H1 (cell line): Measurements from ENCODE around the gene CHRNG. TPM values are rescaled to one million over a fixed set of nuclear protein-coding genes. Genes with fewer than 3 reads are reported as not detected.

Experiments
- CTCF ChIA-PET: fragments of 300-600 bp; sonication (Branson Sonifier 250); formaldehyde crosslinking; loops from one replicate; lab custom pipeline; 2021; ENCODE audit not compliant: partially characterized antibody; lab: Charles Lee
- POLR2A ChIA-PET: fragments of 300-600 bp; sonication (Branson Sonifier 250); formaldehyde crosslinking; loops from one replicate; lab custom pipeline; 2021; ENCODE audit warnings: inconsistent platforms; ENCODE audit not compliant: partially characterized antibody; lab: Charles Lee
- DNase-seq, 2 experiments: peaks; one replicate each; pipeline versions ENCODE4 v3.0.0 to v3.0.0-alpha.2; 2010 to 2022; ENCODE audit warnings: low spot score in 2 of 2, low read depth in 1 of 2, mixed read lengths in 1 of 2
- FAIRE-seq: peaks from 2 replicates; lab custom pipeline; 2011; peaks lifted over from hg19 to GRCh38; lab: Jason Lieb, UNC
- H2AFZ ChIP-seq: 2 replicates; pipeline ENCODE4 v1.8.1; 2012; ENCODE audit warnings: low read length, inconsistent platforms
- H2AK5ac ChIP-seq: 2 replicates; pipeline ENCODE4 v1.6.1; 2013; ENCODE audit warnings: low read depth, low read length
- H2BK120ac ChIP-seq: replicated peaks from 2 replicates; pipeline ENCODE3; 2013; ENCODE audit warnings: low read depth, low read length, inconsistent platforms
- H2BK12ac ChIP-seq: 2 replicates; pipeline ENCODE4 v1.6.1; 2013; ENCODE audit warnings: low read depth, low read length
- H2BK15ac ChIP-seq: 2 replicates; pipeline ENCODE4 v1.6.1; 2013; ENCODE audit warnings: low read length
- H2BK20ac ChIP-seq: 2 replicates; pipeline ENCODE4 v1.6.1; 2013; ENCODE audit warnings: low read length
- H2BK5ac ChIP-seq: 2 replicates; pipeline ENCODE4 v1.6.1; 2013; ENCODE audit warnings: low read depth, low read length
- H3K14ac ChIP-seq: 2 replicates; pipeline ENCODE4 v1.6.1; 2013; ENCODE audit warnings: inconsistent platforms; ENCODE audit not compliant: insufficient read length
- H3K18ac ChIP-seq: 2 replicates; pipeline ENCODE4 v1.6.1; 2013; ENCODE audit warnings: low read length; ENCODE audit errors: extremely low read depth
- H3K23ac ChIP-seq: 2 replicates; pipeline ENCODE4 v1.6.1; 2013; ENCODE audit warnings: inconsistent platforms; ENCODE audit not compliant: insufficient read length
- H3K23me2 ChIP-seq: 2 replicates; pipeline ENCODE4 v1.6.1; 2013; ENCODE audit warnings: low read depth, low read length
- H3K27ac ChIP-seq: 2 replicates; pipeline ENCODE4 v1.6.1; 2011; ENCODE audit warnings: low read depth, low read length, inconsistent platforms
- H3K27me3 ChIP-seq, 4 experiments: replicated peaks in 1 of 4; 1 replicate in 1 of 4; 2 replicates in 3 of 4; pipeline versions ENCODE4 v1.6.1 to v1.8.1; 2011 to 2013; ENCODE audit warnings: low read length in 3 of 4, mild to moderate bottlenecking in 3 of 4, inconsistent platforms in 2 of 4, mixed read lengths in 2 of 4, moderate library complexity in 1 of 4; ENCODE audit not compliant: control insufficient read depth in 3 of 4, insufficient read depth in 3 of 4; ENCODE audit errors: extremely low read depth in 1 of 4
- H3K36me3 ChIP-seq, 4 experiments: 2 replicates each; pipeline versions ENCODE4 v1.6.1 to v1.8.1; 2011 to 2013; ENCODE audit warnings: mild to moderate bottlenecking in 4 of 4, low read length in 3 of 4, moderate library complexity in 2 of 4, control low read depth in 1 of 4, inconsistent platforms in 1 of 4; ENCODE audit not compliant: insufficient read depth in 4 of 4, control insufficient read depth in 2 of 4
- H3K4ac ChIP-seq: replicated peaks from 2 replicates; pipeline ENCODE3; 2013; ENCODE audit warnings: low read length, low read depth, mixed read lengths, inconsistent platforms; ENCODE audit not compliant: insufficient read length
- H3K4me1 ChIP-seq, 4 experiments: replicated peaks in 1 of 4; 1 replicate in 1 of 4; 2 replicates in 3 of 4; pipeline versions ENCODE4 v1.6.1 to v1.8.1; 2011 to 2013; ENCODE audit warnings: low read length in 3 of 4, inconsistent platforms in 2 of 4, mixed read lengths in 1 of 4; ENCODE audit not compliant: insufficient read depth in 4 of 4, control insufficient read depth in 3 of 4
- H3K4me2 ChIP-seq, 2 experiments: 2 replicates each; pipeline versions ENCODE4 v1.6.1 to v1.8.1; 2011 to 2013; ENCODE audit warnings: low read depth in 2 of 2, low read length in 2 of 2, control low read depth in 1 of 2, inconsistent platforms in 1 of 2, mild to moderate bottlenecking in 1 of 2; ENCODE audit not compliant: insufficient read depth in 1 of 2
- H3K4me3 ChIP-seq, 4 experiments: fragments of 200-600, 300-600 bp in 1 of 4; sonication (generic), shearing (Covaris generic), sonication (Bioruptor Twin) in 1 of 4; 2 replicates each; pipeline versions ENCODE4 v1.5.1 to v1.8.1; 2011 to 2016; ENCODE audit warnings: low read length in 4 of 4, low read depth in 3 of 4, control low read depth in 2 of 4, inconsistent platforms in 2 of 4, mild to moderate bottlenecking in 2 of 4, mixed read lengths in 1 of 4, moderate library complexity in 1 of 4; ENCODE audit not compliant: insufficient read depth in 2 of 4; ENCODE audit errors: extremely low read depth in 1 of 4
- H3K56ac ChIP-seq: replicated peaks from 2 replicates; pipeline ENCODE3; 2013; ENCODE audit warnings: low read depth, mild to moderate bottlenecking, mixed read lengths, low read length, inconsistent platforms; ENCODE audit not compliant: insufficient read length
- H3K79me1 ChIP-seq: 2 replicates; pipeline ENCODE4 v1.6.1; 2013; ENCODE audit warnings: low read depth, low read length, control low read depth
- H3K79me2 ChIP-seq, 2 experiments: 2 replicates each; pipeline versions ENCODE4 v1.6.1 to v1.8.1; 2012 to 2013; ENCODE audit warnings: low read length in 2 of 2, mild to moderate bottlenecking in 2 of 2, inconsistent platforms in 1 of 2; ENCODE audit not compliant: insufficient read depth in 2 of 2, control insufficient read depth in 1 of 2
- H3K9ac ChIP-seq, 4 experiments: replicated peaks in 1 of 4; 1 replicate in 1 of 4; 2 replicates in 3 of 4; pipeline versions ENCODE4 v1.6.1 to v1.8.1; 2011 to 2013; ENCODE audit warnings: low read depth in 3 of 4, low read length in 3 of 4, control low read depth in 2 of 4, mild to moderate bottlenecking in 2 of 4, moderate library complexity in 2 of 4, inconsistent platforms in 1 of 4; ENCODE audit errors: extremely low read depth in 1 of 4
- H3K9me3 ChIP-seq, 2 experiments: 2 replicates each; pipeline versions ENCODE4 v1.6.1 to v1.8.1; 2012 to 2013; ENCODE audit warnings: mild to moderate bottlenecking in 2 of 2, moderate library complexity in 2 of 2, control low read depth in 1 of 2, inconsistent platforms in 1 of 2, low read depth in 1 of 2, low read length in 1 of 2, mixed read lengths in 1 of 2; ENCODE audit not compliant: insufficient read depth in 2 of 2
- H4K20me1 ChIP-seq, 2 experiments: replicated peaks in 1 of 2; 2 replicates each; pipeline versions ENCODE3 to v1.8.1; 2011 to 2013; ENCODE audit warnings: inconsistent platforms in 2 of 2, low read length in 2 of 2, mild to moderate bottlenecking in 1 of 2; ENCODE audit not compliant: insufficient read depth in 2 of 2, control insufficient read depth in 1 of 2
- H4K5ac ChIP-seq: 2 replicates; pipeline ENCODE4 v1.6.1; 2013; ENCODE audit warnings: low read length, low read depth, mixed read lengths, inconsistent platforms; ENCODE audit not compliant: insufficient read length
- H4K8ac ChIP-seq: 2 replicates; pipeline ENCODE4 v1.8.0; 2013; ENCODE audit warnings: mild to moderate bottlenecking, moderate library complexity, low read length, inconsistent platforms; ENCODE audit not compliant: insufficient read depth; ENCODE audit errors: extremely low read depth
- H4K91ac ChIP-seq: replicated peaks from 2 replicates; pipeline ENCODE3; 2013; ENCODE audit warnings: low read length, mixed read lengths, inconsistent platforms; ENCODE audit not compliant: insufficient read length
- RFX5 ChIP-seq: IDR thresholded peaks from 2 replicates; pipeline ENCODE4 v1.6.1; 2011; ENCODE audit warnings: low read depth, low read length, improper control_type of control experiment, borderline replicate concordance
- WGBS, 2 experiments: shearing (Covaris generic) in 1 of 2; methylation state at CpG; one replicate each; pipeline versions ENCODE4 v1.1.6 to v1.1.7; 2013 to 2015; ENCODE audit warnings: low lambda C conversion rate in 2 of 2, mixed read lengths in 2 of 2, inconsistent platforms in 1 of 2, low coverage in 1 of 2, missing lambda C conversion rate in 1 of 2; ENCODE audit not compliant: insufficient replicate concordance in 2 of 2, insufficient coverage in 1 of 2, insufficient read length in 1 of 2; ENCODE audit errors: extremely low coverage in 1 of 2, missing lambda C conversion rate in 1 of 2; 5-methylcytosine and 5-hydroxymethylcytosine counted together
- polyA plus RNA-seq, 7 experiments: library from polyadenylated mRNA; depleted of rRNA in 3 of 7; stranded (reverse) in 5 of 7; unstranded in 2 of 7; fragments of >200 nt in 5 of 7; fragments of 200-250 nt in 2 of 7; gene quantifications; 1 replicate in 5 of 7; 2 replicates in 1 of 7; 4 replicates in 1 of 7; pipeline versions ENCODE4 v1.2.1 to v1.2.3, GENCODE V29; 2011 to 2013; ENCODE audit warnings: missing spikeins in 2 of 7, mixed read lengths in 2 of 7
- total RNA-seq: library from RNA; stranded (reverse); fragmentation: NEBNext Ultra II Directional; extraction: Animal tissue kit (Norgen Biotek cat#: 25700); gene quantifications from 2 replicates; pipeline ENCODE4 v1.2.1, GENCODE V29; 2021

The CHRNG gene
- total and polyA plus RNA-seq, 2 of the 8 experiments (the other 6 are each of a cell fraction or from before 2014, with no cell fraction given), result 0.05 TPM; not detected in 1

- H2AK5ac ChIP-seq, result no peak overlapping the region
- H3K4me1 ChIP-seq, result peaks cover 0 to 7% (median 2%) of the 10 kb centered on the region in 4 experiments; a peak in 4 of 7 replicates
- DNase-seq, result no peak
- CTCF ChIA-PET, result interaction anchor here (0.6 to 2.1 kb wide), 4 partner anchors 9 to 196 kb away, joined by 3 to 12 read pairs (median 6); no protein-coding TSS in a partner anchor
- 90% methylated on average over 4 of the region's 9 CpGs; no CpG with 5 or more reads in 1 of the 2 experiments for WGBS, 2 experiments
- no peak overlapping the region for H3K56ac ChIP-seq
- no peak overlapping the region for H3K23ac ChIP-seq
- FAIRE-seq, result no peak
- no peaks in the 10 kb centered on the region for H3K79me2 ChIP-seq
- no peak for TF ChIP-seq RFX5
- H3K9me3 ChIP-seq, result 0 out of 4 replicates have a peak, but pooled peaks cover 0 to 5% of the 10 kb centered on the region in 2 experiments
- no peaks in the 10 kb centered on the region for H3K36me3 ChIP-seq
- no peak overlapping the region for H2BK5ac ChIP-seq
- H4K91ac ChIP-seq, result no peak overlapping the region
- no peak overlapping the region for H2BK20ac ChIP-seq
- no peak overlapping the region for H3K18ac ChIP-seq
- H3K79me1 ChIP-seq, result no peaks in the 10 kb centered on the region
- H2AFZ ChIP-seq, result no peak overlapping the region
- H2BK120ac ChIP-seq, result no peak overlapping the region
- H3K27ac ChIP-seq, result no peak overlapping the region
- POLR2A ChIA-PET, result interaction anchor here (1.3 to 1.7 kb wide), 2 partner anchors 32 to 38 kb away, joined by 3 to 5 read pairs; no protein-coding TSS in a partner anchor
- H4K8ac ChIP-seq, result no peak overlapping the region
- H3K4me2 ChIP-seq, result no peak overlapping the region
- no peak overlapping the region for H3K9ac ChIP-seq
- H4K20me1 ChIP-seq, result no peaks in the 10 kb centered on the region
- H3K27me3 ChIP-seq, result peaks cover 0 to 5% (median 0%) of the 10 kb centered on the region in 4 experiments; a peak in 2 of 7 replicates
- H4K5ac ChIP-seq, result no peak overlapping the region
- no peak overlapping the region for H3K4me3 ChIP-seq
- no peaks in the 10 kb centered on the region for H3K23me2 ChIP-seq
- no peak overlapping the region for H2BK12ac ChIP-seq
- no peak overlapping the region for H3K14ac ChIP-seq
- H3K4ac ChIP-seq, result no peak overlapping the region
- no peak overlapping the region for H2BK15ac ChIP-seq
Observed at GRCh38 chr2:232532419-232532818, 7.1 kb upstream of the CHRNG start.
